Panc1 (cell line): Measurements from ENCODE around the gene COL4A2. TPM values are rescaled to one million over a fixed set of nuclear protein-coding genes. Genes with fewer than 3 reads are reported as not detected.

ENCODE experiments used
- ATAC-seq: fragments of 200-7000 bp; cut with Tn5 transposase; 2 replicates; pipeline ENCODE4 v1.9.1; 2020; ENCODE audit warnings: mild to moderate bottlenecking, moderate library complexity
- BruUV-seq: library from RNA; stranded (reverse); fragments of 400-500 nt; replicated peaks from 2 replicates; lab custom pipeline; 2021; lab: Mats Ljungman, UMichigan
- CTCF ChIA-PET: fragments of 300-600 bp; sonication (Branson Sonifier 250); formaldehyde crosslinking; loops from one replicate; lab custom pipeline; 2022; ENCODE audit warnings: antibody characterized with exemption; lab: Charles Lee
- POLR2A ChIA-PET: fragments of 300-600 bp; sonication (Branson Sonifier 250); formaldehyde crosslinking; loops from one replicate; lab custom pipeline; 2022; ENCODE audit warnings: antibody characterized with exemption; lab: Charles Lee
- DNase-seq: peaks from one replicate; pipeline ENCODE4 v3.0.0-alpha.2; 2010; ENCODE audit warnings: low read depth, low spot score
- H3K27ac ChIP-seq: 2 replicates; pipeline ENCODE4 v1.5.1; 2011; ENCODE audit warnings: mild to moderate bottlenecking, low read length, inconsistent platforms
- H3K27me3 ChIP-seq: fragments of 200-500 bp; sonication (Bioruptor generic); 2 replicates; pipeline ENCODE4 v1.6.0; 2014; ENCODE audit warnings: low read length, inconsistent platforms; ENCODE audit not compliant: control insufficient read depth, insufficient read depth
- H3K36me3 ChIP-seq: fragments of 200-500 bp; sonication (Bioruptor generic); 2 replicates; pipeline ENCODE4 v1.5.1; 2014; ENCODE audit warnings: inconsistent platforms, mild to moderate bottlenecking, low read length, moderate library complexity; ENCODE audit not compliant: control insufficient read depth, insufficient read depth
- H3K4me1 ChIP-seq: 2 replicates; pipeline ENCODE4 v1.5.1; 2011; ENCODE audit warnings: inconsistent platforms, mild to moderate bottlenecking, low read length, moderate library complexity; ENCODE audit not compliant: control insufficient read depth, insufficient read depth
- H3K4me3 ChIP-seq, 2 experiments: 2 replicates each; pipeline ENCODE4 v1.5.1; 2011 to 2012; ENCODE audit warnings: low read depth in 2 of 2, low read length in 2 of 2, mild to moderate bottlenecking in 2 of 2, inconsistent platforms in 1 of 2, moderate library complexity in 1 of 2
- H3K9me3 ChIP-seq: fragments of 200-500 bp; sonication (Bioruptor generic); 2 replicates; pipeline ENCODE4 v1.5.1; 2014; ENCODE audit warnings: low read depth, mild to moderate bottlenecking, inconsistent platforms, low read length, moderate library complexity; ENCODE audit not compliant: control insufficient read depth, insufficient read depth
- POLR2AphosphoS5 ChIP-seq: IDR thresholded peaks from 2 replicates; pipeline ENCODE4 v1.6.1; 2012; ENCODE audit warnings: mild to moderate bottlenecking, low read depth, low read length, moderate library complexity
- SIN3A ChIP-seq: IDR thresholded peaks from 2 replicates; pipeline ENCODE4 v1.6.1; 2012; ENCODE audit warnings: low read depth, mild to moderate bottlenecking, low read length, moderate library complexity, borderline replicate concordance; ENCODE audit not compliant: insufficient read depth
- TCF7L2 ChIP-seq: IDR thresholded peaks from 2 replicates; pipeline ENCODE4 v1.6.1; 2011; ENCODE audit warnings: mild to moderate bottlenecking, low read depth, low read length, inconsistent platforms
- in situ Hi-C: cut with HindIII; loops from 2 replicates; pipeline ENCODE4 v1.10.0; 2016; ENCODE audit warnings: low sequenced_read_pairs, low pct_unique_long_range_greater_than_20kb
- intact Hi-C: fragments of 100-400 bp; cut with micrococcal nuclease; formaldehyde crosslinking; loops from one replicate; pipeline ENCODE4 v1.10.0; 2022; ENCODE audit not compliant: unreplicated experiment
- total RNA-seq: library from RNA; stranded (reverse); gene quantifications from one replicate; pipeline ENCODE4 v1.2.1, GENCODE V29; 2021; ENCODE audit not compliant: unreplicated experiment
- TF ChIP-seq, protein P1 (sequence below): fragments of 450-650 bp; IDR thresholded peaks from 2 replicates; pipeline ENCODE4 v1.5.1; 2017; ENCODE audit warnings: mild to moderate bottlenecking
- TF ChIP-seq, protein P2 (sequence below), 2 experiments: IDR thresholded peaks; 2 replicates each; pipeline ENCODE4 v1.6.1; 2011 to 2012; ENCODE audit warnings: low read depth in 2 of 2, control low read depth in 1 of 2, low read length in 1 of 2, mild to moderate bottlenecking in 1 of 2, moderate library complexity in 1 of 2; ENCODE audit not compliant: insufficient read depth in 1 of 2

The COL4A2 gene
- total RNA-seq, 1 experiment from 2014 or later, result 3.0 TPM

DNA sequence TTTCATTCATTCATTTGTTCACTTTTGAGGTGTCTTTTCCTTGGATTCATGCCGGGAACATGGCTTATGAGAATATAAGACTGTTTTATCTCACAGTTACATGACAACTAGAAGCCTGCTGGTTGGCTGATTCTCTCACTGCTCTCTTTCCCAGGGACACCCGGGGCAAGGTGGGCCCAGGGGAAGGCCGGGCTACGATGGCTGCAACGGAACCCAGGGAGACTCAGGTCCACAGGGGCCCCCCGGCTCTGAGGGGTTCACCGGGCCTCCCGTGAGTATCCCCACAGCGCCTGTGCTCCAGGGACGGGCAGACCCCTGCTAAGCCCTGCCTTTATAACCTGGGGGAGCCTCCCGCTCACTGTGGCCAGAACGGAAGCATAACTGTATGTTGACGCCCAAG is 121.2 kb downstream of the COL4A2 start:
- no peak for ATAC-seq
- H3K27ac ChIP-seq, result no peak overlapping the region
- intact Hi-C loops (no loop called here), in situ Hi-C loops (no loop called here)
- no peaks in the 10 kb centered on the region for H3K27me3 ChIP-seq
- H3K9me3 ChIP-seq, result no peaks in the 10 kb centered on the region
- no peaks in the 10 kb centered on the region for H3K36me3 ChIP-seq
- ChIA-PET POLR2A (no interaction called here), CTCF (no interaction called here)
- no peak for DNase-seq
- no peak for TF ChIP-seq SIN3A
- no peak for TF ChIP-seq POLR2AphosphoS5
- TF ChIP-seq, protein P1, sequence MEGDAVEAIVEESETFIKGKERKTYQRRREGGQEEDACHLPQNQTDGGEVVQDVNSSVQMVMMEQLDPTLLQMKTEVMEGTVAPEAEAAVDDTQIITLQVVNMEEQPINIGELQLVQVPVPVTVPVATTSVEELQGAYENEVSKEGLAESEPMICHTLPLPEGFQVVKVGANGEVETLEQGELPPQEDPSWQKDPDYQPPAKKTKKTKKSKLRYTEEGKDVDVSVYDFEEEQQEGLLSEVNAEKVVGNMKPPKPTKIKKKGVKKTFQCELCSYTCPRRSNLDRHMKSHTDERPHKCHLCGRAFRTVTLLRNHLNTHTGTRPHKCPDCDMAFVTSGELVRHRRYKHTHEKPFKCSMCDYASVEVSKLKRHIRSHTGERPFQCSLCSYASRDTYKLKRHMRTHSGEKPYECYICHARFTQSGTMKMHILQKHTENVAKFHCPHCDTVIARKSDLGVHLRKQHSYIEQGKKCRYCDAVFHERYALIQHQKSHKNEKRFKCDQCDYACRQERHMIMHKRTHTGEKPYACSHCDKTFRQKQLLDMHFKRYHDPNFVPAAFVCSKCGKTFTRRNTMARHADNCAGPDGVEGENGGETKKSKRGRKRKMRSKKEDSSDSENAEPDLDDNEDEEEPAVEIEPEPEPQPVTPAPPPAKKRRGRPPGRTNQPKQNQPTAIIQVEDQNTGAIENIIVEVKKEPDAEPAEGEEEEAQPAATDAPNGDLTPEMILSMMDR, result no peak
- TF ChIP-seq, protein P2, sequence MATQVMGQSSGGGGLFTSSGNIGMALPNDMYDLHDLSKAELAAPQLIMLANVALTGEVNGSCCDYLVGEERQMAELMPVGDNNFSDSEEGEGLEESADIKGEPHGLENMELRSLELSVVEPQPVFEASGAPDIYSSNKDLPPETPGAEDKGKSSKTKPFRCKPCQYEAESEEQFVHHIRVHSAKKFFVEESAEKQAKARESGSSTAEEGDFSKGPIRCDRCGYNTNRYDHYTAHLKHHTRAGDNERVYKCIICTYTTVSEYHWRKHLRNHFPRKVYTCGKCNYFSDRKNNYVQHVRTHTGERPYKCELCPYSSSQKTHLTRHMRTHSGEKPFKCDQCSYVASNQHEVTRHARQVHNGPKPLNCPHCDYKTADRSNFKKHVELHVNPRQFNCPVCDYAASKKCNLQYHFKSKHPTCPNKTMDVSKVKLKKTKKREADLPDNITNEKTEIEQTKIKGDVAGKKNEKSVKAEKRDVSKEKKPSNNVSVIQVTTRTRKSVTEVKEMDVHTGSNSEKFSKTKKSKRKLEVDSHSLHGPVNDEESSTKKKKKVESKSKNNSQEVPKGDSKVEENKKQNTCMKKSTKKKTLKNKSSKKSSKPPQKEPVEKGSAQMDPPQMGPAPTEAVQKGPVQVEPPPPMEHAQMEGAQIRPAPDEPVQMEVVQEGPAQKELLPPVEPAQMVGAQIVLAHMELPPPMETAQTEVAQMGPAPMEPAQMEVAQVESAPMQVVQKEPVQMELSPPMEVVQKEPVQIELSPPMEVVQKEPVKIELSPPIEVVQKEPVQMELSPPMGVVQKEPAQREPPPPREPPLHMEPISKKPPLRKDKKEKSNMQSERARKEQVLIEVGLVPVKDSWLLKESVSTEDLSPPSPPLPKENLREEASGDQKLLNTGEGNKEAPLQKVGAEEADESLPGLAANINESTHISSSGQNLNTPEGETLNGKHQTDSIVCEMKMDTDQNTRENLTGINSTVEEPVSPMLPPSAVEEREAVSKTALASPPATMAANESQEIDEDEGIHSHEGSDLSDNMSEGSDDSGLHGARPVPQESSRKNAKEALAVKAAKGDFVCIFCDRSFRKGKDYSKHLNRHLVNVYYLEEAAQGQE (IDR thresholded peaks at IDR 0.05; ENCODE audit: insufficient read depth in 1 of 2, low read depth in 2 of 2, low read length in 1 of 2), result no peak
- no peak for TF ChIP-seq TCF7L2
- H3K4me1 ChIP-seq, result no peaks in the 10 kb centered on the region
- BruUV-seq, result no TSS peak
- H3K4me3 ChIP-seq, result no peak overlapping the region

DNA sequence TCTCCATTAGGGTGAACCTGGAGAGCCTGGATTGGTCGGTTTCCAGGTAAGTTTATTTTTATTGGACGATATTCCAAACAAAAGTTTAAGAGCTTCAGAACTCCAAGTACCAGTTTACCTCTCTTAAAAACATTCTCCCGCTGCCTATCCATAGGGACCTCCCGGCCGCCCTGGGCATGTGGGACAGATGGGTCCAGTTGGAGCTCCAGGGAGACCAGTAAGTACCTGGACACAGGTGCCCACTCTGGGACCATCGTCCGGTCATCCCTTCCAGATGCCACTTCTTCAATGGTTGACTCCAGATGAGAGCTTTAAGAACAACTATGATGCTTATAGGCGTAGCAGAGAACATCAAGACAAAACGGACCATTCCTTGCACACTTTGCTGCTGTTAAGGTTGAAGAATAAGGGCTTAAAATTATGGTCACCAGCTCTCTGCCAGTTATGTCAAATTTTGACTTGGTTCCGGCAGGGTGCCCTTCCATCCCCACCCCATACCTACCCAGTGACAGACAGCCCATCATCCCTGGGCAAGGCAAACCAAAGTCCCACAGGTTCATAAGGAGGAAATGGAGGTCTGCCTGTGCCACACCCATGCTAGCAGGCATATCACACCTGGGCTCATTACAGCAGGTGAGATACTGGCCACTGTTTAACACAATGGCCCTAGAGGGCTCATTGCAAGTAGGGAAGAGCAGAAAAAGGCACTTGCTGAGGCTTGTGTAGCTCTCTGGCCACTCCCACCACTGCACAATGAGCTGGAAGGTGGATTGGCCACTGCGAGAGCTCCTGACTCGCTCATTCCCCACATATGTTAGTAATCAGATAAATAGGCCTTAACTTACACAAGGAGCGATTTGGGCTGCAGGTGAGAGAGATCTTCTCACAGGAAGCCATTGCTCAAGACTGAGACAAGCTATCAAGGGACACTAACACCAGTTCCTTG is 123.6 kb downstream of the COL4A2 start:
- in situ Hi-C loops (no loop called here), intact Hi-C loops (no loop called here)
- BruUV-seq, result no TSS peak
- Histone ChIP-seq H3K36me3 (no peaks in the 10 kb centered on the region), H3K27ac (no peak overlapping the region), H3K27me3 (no peaks in the 10 kb centered on the region), H3K9me3 (no peaks in the 10 kb centered on the region), H3K4me3 (no peak overlapping the region), H3K4me1 (no peaks in the 10 kb centered on the region)
- TF ChIP-seq, protein P1, result no peak
- no peak for TF ChIP-seq TCF7L2
- no peak for TF ChIP-seq POLR2AphosphoS5
- TF ChIP-seq, protein P2 (IDR thresholded peaks at IDR 0.05; ENCODE audit: insufficient read depth in 1 of 2, low read depth in 2 of 2, low read length in 1 of 2), result no peak
- no peak for TF ChIP-seq SIN3A
- ChIA-PET POLR2A (no interaction called here), CTCF (no interaction called here)
- no peak for ATAC-seq
- DNase-seq, result no peak
